GM12801 (cell line): Measurements from ENCODE around the gene ACE.

Experiments
- CTCF ChIP-seq: IDR thresholded peaks from one replicate; pipeline ENCODE4 v1.5.1; 2011; ENCODE audit warnings: control low read depth; ENCODE audit not compliant: insufficient read length; ENCODE audit errors: extremely low read depth

ACE gene

GRCh38 chr17:63483655-63484575 lies 7.1 kb downstream of the ACE start:
- TF ChIP-seq CTCF, result no peak

- no peak for TF ChIP-seq CTCF
Measured at GRCh38 chr17:63486317-63487013, 9.6 kb downstream of the ACE start.

- no peak for TF ChIP-seq CTCF
Measured at GRCh38 chr17:63487014-63487339, 10.1 kb downstream of the ACE start.

GRCh38 chr17:63488851-63489250 lies 12.0 kb downstream of the ACE start:
- no peak for TF ChIP-seq CTCF

- TF ChIP-seq CTCF, result no peak
Measured at GRCh38 chr17:63489291-63489690, 12.4 kb downstream of the ACE start.

- no peak for TF ChIP-seq CTCF
Measured at GRCh38 chr17:63490329-63490728, 13.5 kb downstream of the ACE start.

GRCh38 chr17:63490858-63491400 lies 14.1 kb downstream of the ACE start:
- TF ChIP-seq CTCF, result no peak
